GM12891 (cell line): Measurements from ENCODE around the gene SUPT5H.

Experiments
- DNase-seq: peaks from one replicate; pipeline ENCODE4 v3.0.0; 2011; ENCODE audit warnings: low spot score; ENCODE audit not compliant: insufficient read length
- FAIRE-seq: peaks from 2 replicates; lab custom pipeline; 2011; peaks lifted over from hg19 to GRCh38; lab: Jason Lieb, UNC
- PAX5 ChIP-seq: IDR thresholded peaks from 2 replicates; pipeline ENCODE4 v1.6.1; 2011; ENCODE audit warnings: low read length, moderate library complexity, mild to moderate bottlenecking; ENCODE audit not compliant: insufficient read depth, severe bottlenecking
- POLR2A ChIP-seq: IDR thresholded peaks from 2 replicates; pipeline ENCODE4 v1.6.1; 2011; ENCODE audit warnings: low read depth, low read length, control low read depth
- POLR2AphosphoS5 ChIP-seq: IDR thresholded peaks from 2 replicates; pipeline ENCODE4 v1.6.1; 2011; ENCODE audit warnings: low read depth, low read length, control low read depth
- POU2F2 ChIP-seq: IDR thresholded peaks from 2 replicates; pipeline ENCODE4 v1.6.1; 2011; ENCODE audit warnings: low read depth, mild to moderate bottlenecking, control low read depth, low read length, moderate library complexity
- SPI1 ChIP-seq: IDR thresholded peaks from 2 replicates; pipeline ENCODE4 v1.6.1; 2011; ENCODE audit warnings: low read depth, low read length, control low read depth
- TAF1 ChIP-seq: IDR thresholded peaks from 2 replicates; pipeline ENCODE4 v1.6.1; 2011; ENCODE audit warnings: low read depth, low read length, control low read depth

SUPT5H gene

DNA sequence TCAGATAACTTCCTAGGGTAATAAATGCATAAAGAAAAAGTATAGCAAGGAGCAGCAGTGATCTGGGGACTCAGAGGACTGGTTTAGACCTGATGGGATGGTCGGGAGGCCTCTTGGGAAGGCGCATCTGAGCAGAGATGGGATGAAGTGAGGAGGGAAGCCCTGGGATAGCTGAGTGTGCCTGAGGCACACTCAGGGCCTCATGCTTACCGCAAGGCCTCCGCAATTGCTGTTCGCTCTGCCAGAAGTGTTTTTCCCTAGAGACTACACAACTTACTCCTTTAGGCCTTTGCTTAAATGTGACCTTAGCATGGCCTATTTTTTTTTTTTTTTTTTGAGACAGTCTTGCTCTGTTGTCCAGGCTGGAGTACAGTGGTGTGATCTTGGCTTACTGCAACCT lies 49.3 kb downstream of the SUPT5H start:
- DNase-seq (no peak), FAIRE-seq (no peak)
- TF ChIP-seq POU2F2 (no peak), PAX5 (no peak), POLR2AphosphoS5 (no peak), TAF1 (no peak), SPI1 (no peak), POLR2A (no peak)

DNA sequence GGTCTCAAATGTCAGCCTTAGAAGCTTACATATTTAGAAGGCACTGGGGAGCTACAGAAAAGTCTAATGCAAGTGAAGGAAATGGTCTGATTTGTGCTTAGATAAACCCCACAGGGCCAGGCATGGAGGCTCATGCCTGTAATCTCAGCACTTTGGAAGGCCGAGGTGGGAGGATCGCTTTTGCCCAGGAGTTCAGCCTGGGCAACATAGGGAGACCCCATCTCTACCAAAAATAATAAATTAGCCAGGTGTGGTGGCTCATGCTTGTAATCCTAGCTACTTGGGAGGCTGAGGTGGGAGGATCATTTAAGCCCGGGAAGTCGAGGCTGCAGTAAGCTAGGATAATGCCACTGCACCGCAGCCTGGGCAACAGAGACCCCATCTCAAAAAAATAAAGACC lies 50.7 kb downstream of the SUPT5H start:
- DNase-seq = no peak
- TF ChIP-seq POLR2A (no peak), SPI1 (no peak), POLR2AphosphoS5 (no peak), PAX5 (no peak), TAF1 (no peak), POU2F2 (no peak)
- no peak for FAIRE-seq

DNA sequence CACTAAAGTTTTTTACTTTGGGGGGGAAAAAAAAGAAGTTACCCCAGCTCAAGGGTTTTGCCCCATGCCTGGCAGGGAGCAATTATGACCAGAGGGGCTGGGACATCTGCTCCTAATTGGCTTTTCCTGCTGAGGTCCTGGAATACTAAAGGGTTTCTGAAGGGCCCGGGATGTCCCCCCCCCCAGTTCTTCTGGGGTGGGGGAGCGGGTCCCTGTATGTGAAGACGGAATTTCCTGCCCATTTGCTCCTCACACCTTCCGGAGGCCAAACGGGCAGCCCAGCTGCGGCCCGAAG lies 52.3 kb downstream of the SUPT5H start:
- DNase-seq (no peak), FAIRE-seq (no peak)

DNA sequence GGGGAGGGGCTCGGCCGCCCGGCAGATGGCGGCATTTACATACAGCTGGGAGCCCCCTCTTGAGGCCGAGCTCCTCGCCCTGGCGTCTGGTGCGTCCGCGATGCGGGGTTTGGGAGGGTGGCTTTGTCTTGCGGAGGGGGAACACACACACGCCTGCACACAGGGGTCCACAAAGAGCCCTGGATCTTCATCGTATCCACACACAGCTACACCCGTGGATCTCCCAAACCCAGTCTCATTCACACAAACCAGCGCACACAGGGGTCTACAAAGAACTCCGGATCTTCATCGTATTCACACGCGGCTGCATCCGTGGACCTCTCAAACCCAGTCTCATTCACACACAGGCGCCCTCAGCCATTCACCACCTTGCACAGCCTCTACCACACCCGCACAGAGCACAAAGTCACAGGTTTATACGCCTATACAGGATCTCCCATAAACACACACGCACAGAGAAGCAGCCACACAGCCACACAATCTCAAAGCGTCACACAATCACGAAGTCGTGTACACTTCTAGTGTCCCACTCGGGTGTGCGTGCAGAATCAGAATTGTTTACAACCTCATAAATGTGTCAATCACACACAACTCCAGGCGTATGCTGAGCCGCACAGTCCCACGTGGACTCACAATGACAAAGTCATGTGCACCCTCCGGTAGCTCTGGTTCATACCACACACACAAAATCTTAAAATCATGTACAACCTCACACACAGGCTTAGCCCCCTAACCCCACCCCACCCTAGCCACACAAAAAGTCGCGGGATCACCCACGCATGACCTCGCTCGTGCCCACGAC lies 52.8 kb downstream of the SUPT5H start:
- DNase-seq (no peak), FAIRE-seq (peak; percentile 66)
- TF ChIP-seq POU2F2 (peak; percentile 82; the same call in 1 of the 2 replicates), PAX5 (no peak)

More for the DNA sequence above, 52.3 kb downstream of the SUPT5H start:
- TF ChIP-seq POLR2A (no peak), SPI1 (no peak), PAX5 (no peak), POLR2AphosphoS5 (no peak), TAF1 (no peak), POU2F2 (no peak)

DNA sequence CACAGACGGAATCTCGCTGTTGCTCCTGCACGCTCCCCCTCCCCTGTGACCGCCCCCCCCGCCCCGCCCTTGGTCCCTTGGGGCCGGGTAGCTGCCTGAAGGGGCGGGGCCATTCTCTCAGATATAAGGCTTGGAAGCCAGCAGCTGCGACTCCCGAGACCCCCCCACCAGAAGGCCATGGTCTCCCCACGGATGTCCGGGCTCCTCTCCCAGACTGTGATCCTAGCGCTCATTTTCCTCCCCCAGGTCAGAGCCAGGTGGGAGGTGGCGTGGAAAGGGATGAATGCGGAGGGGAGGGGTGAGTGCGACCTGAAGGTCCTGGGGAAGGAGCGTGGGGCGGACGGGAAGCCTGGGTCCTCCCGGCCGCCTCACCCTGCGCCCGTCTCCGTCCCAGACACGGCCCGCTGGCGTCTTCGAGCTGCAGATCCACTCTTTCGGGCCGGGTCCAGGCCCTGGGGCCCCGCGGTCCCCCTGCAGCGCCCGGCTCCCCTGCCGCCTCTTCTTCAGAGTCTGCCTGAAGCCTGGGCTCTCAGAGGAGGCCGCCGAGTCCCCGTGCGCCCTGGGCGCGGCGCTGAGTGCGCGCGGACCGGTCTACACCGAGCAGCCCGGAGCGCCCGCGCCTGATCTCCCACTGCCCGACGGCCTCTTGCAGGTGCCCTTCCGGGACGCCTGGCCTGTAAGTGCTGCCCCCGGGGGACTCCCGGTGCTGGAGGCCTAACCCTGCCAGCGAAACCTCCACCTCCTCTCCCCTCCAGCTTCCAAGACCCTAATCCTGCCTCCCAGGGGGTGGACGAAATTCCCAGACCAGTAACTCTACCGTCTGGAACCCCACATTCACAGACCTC lies 53.6 kb downstream of the SUPT5H start, which contains the start of gene DLL3:
Gene DLL3, plus strand, starts transcription at position 150 of the 845 bp plus-strand sequence. Its CDS starts 28 bp downstream, at position 178.
- FAIRE-seq (no peak), DNase-seq (no peak)
- TF ChIP-seq POU2F2 = no peak
- no peak for TF ChIP-seq PAX5
- TF ChIP-seq POLR2A = no peak
- no peak for TF ChIP-seq TAF1
- TF ChIP-seq POLR2AphosphoS5 = no peak
- TF ChIP-seq SPI1 = no peak

DNA sequence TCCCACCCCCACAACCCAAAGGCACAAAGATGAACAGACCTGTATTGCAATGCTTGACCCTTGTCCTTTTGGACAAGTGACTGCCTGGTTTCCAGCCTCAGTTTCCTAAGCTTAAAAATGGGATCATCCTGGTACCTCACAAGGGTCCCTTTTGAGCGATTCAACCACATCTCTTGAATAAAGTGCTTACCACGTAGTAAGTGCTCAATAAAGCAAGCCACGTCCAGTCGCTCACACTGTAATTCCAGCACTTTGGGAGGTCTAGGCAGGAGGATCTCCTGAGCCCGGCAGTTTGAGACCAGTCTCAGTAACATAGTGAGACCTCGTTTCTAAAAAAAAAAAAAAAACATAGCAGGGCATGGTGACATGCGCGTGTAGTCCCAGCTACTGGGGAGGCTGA lies 54.5 kb downstream of the SUPT5H start:
- TF ChIP-seq PAX5 = no peak
- no peak for TF ChIP-seq TAF1
- TF ChIP-seq POLR2AphosphoS5 = no peak
- no peak for TF ChIP-seq POU2F2
- TF ChIP-seq POLR2A = no peak
- TF ChIP-seq SPI1 = no peak
- no peak for FAIRE-seq
- no peak for DNase-seq

DNA sequence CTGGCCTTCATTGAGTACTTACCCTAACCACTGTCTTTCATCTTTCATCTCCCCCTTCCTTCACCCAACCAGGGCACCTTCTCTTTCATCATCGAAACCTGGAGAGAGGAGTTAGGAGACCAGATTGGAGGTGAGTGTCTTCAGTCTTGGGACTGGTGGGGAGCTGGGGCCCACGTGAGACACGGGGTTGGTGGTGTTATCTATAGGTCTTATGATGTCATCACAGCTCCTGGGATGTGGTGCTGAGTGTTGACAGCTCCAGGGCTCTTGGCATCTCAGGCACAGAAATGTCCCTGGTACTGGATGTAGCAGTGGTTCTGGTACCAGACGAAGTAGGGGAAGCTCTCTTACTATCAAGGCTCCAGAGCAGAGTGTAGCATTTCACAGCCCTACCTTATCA lies 55.2 kb downstream of the SUPT5H start:
- FAIRE-seq (no peak), DNase-seq (no peak)
- TF ChIP-seq POLR2A (no peak), POLR2AphosphoS5 (no peak), PAX5 (no peak), TAF1 (no peak), SPI1 (no peak), POU2F2 (no peak)

DNA sequence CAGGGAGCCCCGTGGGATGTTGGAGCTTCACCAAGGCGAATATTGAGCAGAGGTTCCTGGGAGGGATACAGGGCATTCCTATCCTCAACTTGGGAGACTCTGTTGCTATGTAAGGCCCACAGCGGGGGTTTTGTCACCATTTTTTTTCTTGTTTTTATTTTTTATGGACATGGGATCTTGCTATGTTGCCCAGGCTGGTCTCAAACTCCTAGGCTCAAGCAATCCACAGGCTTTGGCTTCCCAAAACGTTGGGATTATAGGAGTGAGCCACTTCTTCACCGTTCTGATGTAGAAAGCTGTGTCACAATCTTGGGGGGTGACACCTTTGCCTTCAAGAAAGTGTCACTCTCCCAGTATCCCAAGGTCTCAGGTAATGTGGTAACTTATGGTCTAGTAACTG lies 56.0 kb downstream of the SUPT5H start:
- no peak for FAIRE-seq
- DNase-seq = no peak
- TF ChIP-seq TAF1 = no peak
- TF ChIP-seq POLR2AphosphoS5 = no peak
- no peak for TF ChIP-seq SPI1
- TF ChIP-seq PAX5 = no peak
- TF ChIP-seq POU2F2 = no peak
- no peak for TF ChIP-seq POLR2A

DNA sequence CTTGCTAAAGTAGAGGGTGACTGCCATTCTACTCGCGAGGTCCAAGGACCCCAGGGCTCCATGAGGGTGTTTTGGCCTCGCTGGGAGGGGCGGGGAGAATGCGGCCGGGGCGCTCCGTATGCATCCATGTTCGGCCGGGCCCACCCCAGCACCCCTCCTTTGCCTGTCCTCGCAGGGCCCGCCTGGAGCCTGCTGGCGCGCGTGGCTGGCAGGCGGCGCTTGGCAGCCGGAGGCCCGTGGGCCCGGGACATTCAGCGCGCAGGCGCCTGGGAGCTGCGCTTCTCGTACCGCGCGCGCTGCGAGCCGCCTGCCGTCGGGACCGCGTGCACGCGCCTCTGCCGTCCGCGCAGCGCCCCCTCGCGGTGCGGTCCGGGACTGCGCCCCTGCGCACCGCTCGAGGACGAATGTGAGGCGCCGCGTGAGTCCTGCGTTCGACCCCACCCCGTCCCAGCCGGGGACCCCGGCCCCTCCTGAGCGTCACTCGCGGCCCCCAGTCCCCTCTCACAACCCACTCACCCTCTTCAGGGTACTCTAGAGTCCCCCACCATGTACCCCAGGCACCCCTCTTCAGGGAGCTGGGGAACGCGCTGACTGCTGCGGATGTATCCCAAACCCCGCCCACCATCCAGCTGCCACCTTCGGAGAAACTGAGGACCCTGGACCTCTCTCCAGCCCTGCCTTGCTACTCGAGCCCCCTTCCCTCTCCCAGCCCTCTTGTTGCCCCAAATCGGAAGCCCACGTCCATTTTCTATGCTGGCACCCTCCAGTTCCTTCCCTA lies 57.4 kb downstream of the SUPT5H start:
- TF ChIP-seq PAX5 = no peak
- no peak for TF ChIP-seq SPI1
- TF ChIP-seq POU2F2 = no peak
- TF ChIP-seq POLR2AphosphoS5 = no peak
- TF ChIP-seq POLR2A = no peak
- TF ChIP-seq TAF1 = no peak
- DNase-seq (peak; percentile 91), FAIRE-seq (peak; percentile 99)
